ENCODE results near the gene RPTOR. TPM values are rescaled to one million over a fixed set of nuclear protein-coding genes. Genes with fewer than 3 reads are reported as not detected.

The RPTOR gene
- total RNA-seq, 4 donors from 2014 or later = 34.1 to 65.8 (median 43.6) TPM

DNA sequence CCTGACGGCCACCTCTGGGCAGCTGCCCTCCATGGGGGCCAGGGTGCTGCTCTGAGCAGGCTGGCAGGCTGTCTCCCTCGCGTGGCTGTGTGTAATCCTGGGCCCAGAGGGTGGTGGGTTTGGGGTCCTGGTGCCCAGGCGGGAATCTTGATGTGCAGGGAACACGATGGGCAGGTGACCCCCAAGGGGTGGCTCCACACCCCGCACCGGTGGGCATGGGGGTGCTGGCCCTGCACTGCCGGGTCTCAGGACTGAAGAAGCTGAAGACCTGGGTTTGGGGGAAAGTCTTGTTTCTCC lies 455.6 kb downstream of the RPTOR start:
- H3K4me1 ChIP-seq = peaks cover 18 to 42% (median 32%) of the 10 kb centered on the region in 4 donors
- no CpG with 5 or more reads among the region's 8 CpGs for WGBS
- H3K27ac ChIP-seq (replicated peaks in 1 of 4) = no peak overlapping the region
- peaks cover 48 to 54% (median 52%) of the 10 kb centered on the region in 4 donors for H3K36me3 ChIP-seq
- H3K9me3 ChIP-seq = no peaks in the 10 kb centered on the region
- intact Hi-C loops (cut with DNase I) = no loop called here
- TF ChIP-seq POLR2AphosphoS5 (IDR thresholded peaks at IDR 0.05) (no peak), EP300 (IDR thresholded peaks at IDR 0.05) (no peak), POLR2A (IDR thresholded peaks at IDR 0.05; ENCODE audit: low read depth) (no peak)
- TF ChIP-seq, protein P1, sequence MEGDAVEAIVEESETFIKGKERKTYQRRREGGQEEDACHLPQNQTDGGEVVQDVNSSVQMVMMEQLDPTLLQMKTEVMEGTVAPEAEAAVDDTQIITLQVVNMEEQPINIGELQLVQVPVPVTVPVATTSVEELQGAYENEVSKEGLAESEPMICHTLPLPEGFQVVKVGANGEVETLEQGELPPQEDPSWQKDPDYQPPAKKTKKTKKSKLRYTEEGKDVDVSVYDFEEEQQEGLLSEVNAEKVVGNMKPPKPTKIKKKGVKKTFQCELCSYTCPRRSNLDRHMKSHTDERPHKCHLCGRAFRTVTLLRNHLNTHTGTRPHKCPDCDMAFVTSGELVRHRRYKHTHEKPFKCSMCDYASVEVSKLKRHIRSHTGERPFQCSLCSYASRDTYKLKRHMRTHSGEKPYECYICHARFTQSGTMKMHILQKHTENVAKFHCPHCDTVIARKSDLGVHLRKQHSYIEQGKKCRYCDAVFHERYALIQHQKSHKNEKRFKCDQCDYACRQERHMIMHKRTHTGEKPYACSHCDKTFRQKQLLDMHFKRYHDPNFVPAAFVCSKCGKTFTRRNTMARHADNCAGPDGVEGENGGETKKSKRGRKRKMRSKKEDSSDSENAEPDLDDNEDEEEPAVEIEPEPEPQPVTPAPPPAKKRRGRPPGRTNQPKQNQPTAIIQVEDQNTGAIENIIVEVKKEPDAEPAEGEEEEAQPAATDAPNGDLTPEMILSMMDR (IDR thresholded peaks at IDR 0.05) = no peak
- no peak overlapping the region for H3K4me3 ChIP-seq
- peaks cover 2 to 26% (median 19%) of the 10 kb centered on the region in 4 donors for H3K27me3 ChIP-seq
- DNase-seq (ENCODE audit: extremely low spot score) = no peak

GRCh38 chr17:81000631-81001357 lies 456.2 kb downstream of the RPTOR start:
- intact Hi-C loops (cut with DNase I) = no loop called here
- TF ChIP-seq, protein P1 (IDR thresholded peaks at IDR 0.05) = no peak
- Histone ChIP-seq H3K27me3 (peaks cover 2 to 31% (median 19%) of the 10 kb centered on the region in 4 donors), H3K4me1 (peaks cover 18 to 42% (median 32%) of the 10 kb centered on the region in 4 donors), H3K36me3 (peaks cover 43 to 48% (median 46%) of the 10 kb centered on the region in 4 donors), H3K9me3 (no peaks in the 10 kb centered on the region), H3K4me3 (no peak overlapping the region), H3K27ac (replicated peaks in 1 of 4) (no peak overlapping the region)
- DNase-seq (ENCODE audit: extremely low spot score) = no peak
- 70% methylated on average over 9 of the region's 18 CpGs for WGBS

DNA sequence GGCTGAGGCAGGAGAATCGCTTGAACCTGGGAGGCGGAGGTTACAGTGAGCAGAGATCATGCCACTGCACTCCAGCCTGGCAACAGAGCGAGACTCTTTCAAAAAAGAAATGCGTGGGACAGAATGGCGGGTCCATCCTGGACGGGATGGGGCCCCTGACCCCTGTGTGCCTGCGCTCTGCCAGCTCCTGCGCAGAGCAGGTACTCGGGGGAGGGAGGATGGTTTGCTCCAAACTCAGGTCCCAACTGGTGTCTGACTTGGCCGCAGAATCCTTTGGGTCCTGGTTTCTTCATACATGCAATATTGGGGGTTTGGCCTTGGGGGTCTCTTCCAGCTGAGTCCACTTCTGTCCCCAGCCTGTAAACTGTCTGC lies 457.4 kb downstream of the RPTOR start:
- no peak for DNase-seq (ENCODE audit: extremely low spot score)

GRCh38 chr17:81002409-81003361 lies 458.0 kb downstream of the RPTOR start:
- WGBS = 54% methylated on average over 17 of the region's 21 CpGs

More for the DNA sequence above, 457.4 kb downstream of the RPTOR start:
- TF ChIP-seq EP300 (IDR thresholded peaks at IDR 0.05) = no peak
- no peak for TF ChIP-seq POLR2A (IDR thresholded peaks at IDR 0.05; ENCODE audit: low read depth)
- TF ChIP-seq POLR2AphosphoS5 (IDR thresholded peaks at IDR 0.05) = no peak
- TF ChIP-seq, protein P1 (IDR thresholded peaks at IDR 0.05) = no peak
- H3K36me3 ChIP-seq = peaks cover 30 to 36% (median 34%) of the 10 kb centered on the region in 4 donors
- peaks cover 18 to 42% (median 32%) of the 10 kb centered on the region in 4 donors for H3K4me1 ChIP-seq
- H3K4me3 ChIP-seq = no peak overlapping the region
- H3K9me3 ChIP-seq = no peaks in the 10 kb centered on the region
- H3K27me3 ChIP-seq = peaks cover 2 to 35% (median 19%) of the 10 kb centered on the region in 4 donors
- H3K27ac ChIP-seq (replicated peaks in 1 of 4) = no peak overlapping the region
- 74% methylated on average over 8 of the region's 10 CpGs for WGBS
- intact Hi-C loops (cut with DNase I) = no loop called here

More at GRCh38 chr17:81002409-81003361, 458.0 kb downstream of the RPTOR start:
- Histone ChIP-seq H3K9me3 (no peaks in the 10 kb centered on the region), H3K27me3 (peaks cover 2 to 35% (median 19%) of the 10 kb centered on the region in 4 donors), H3K4me1 (peaks cover 18 to 42% (median 32%) of the 10 kb centered on the region in 4 donors), H3K27ac (replicated peaks in 1 of 4) (no peak overlapping the region), H3K36me3 (peaks cover 24 to 29% (median 28%) of the 10 kb centered on the region in 4 donors), H3K4me3 (no peak overlapping the region)
- TF ChIP-seq, protein P1 (IDR thresholded peaks at IDR 0.05) = no peak
- peak; percentile 25 to 29 for TF ChIP-seq POLR2AphosphoS5 (IDR thresholded peaks at IDR 0.05)
- intact Hi-C loops (cut with DNase I) = no loop called here
- DNase-seq (ENCODE audit: extremely low spot score) = no peak

Data from esophagus muscularis mucosa (tissue), 4 donors.